T47D (cell line): ENCODE measurements around the gene CAMK2G.
A peak's percentile ranks its signal among the peaks of the same experiment; 100 is the strongest.
"Not testable (repeated sequence)": the region's sequence is repeated elsewhere in the genome, so short reads cannot be mapped to it uniquely, and the experiment has no call there.

Experiments used
- DNase-seq, 2 experiments: peaks; one replicate each; pipeline versions ENCODE4 v3.0.0 to v3.0.0-alpha.2; 2011 to 2012; ENCODE audit warnings: low read depth in 1 of 2, low spot score in 1 of 2
- JUND ChIP-seq: IDR thresholded peaks from 2 replicates; pipeline ENCODE4 v1.6.1; 2012; ENCODE audit warnings: low read depth
- in situ Hi-C: cut with HindIII; loops from 2 replicates; pipeline ENCODE4 v1.10.0; 2016; ENCODE audit warnings: low sequenced_read_pairs, low pct_unique_long_range_greater_than_20kb

The CAMK2G gene

DNA sequence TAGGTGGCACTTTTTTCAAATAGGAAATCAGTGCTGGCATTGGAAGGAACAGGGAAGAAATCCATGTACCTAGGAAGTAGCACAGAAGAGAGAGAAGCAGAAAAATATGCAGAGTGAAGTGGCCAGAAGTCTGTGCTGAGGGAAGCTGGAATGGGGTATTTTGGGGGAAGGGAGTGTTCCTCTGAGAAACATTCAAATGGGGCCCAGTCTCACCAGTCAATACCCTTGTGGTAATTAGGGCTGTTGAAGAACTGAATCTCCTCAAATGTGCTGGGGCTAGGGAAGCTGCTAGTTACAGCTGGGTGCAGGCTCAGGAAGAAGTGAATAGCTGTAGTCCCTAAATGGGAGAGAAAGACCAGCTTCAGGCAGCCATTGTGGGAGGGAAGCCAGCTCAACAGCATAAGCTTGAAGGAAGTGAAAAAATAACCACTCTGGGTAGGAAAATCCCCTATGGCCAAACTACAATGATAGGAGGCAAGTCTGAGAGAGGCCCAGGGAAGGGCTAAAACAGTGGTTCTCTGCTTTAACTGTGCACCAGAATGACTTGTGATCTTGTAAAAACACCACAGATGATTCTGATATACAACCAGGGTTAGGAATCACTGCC, 70.6 kb downstream of the CAMK2G start:
- in situ Hi-C loops: no loop called here
- DNase-seq: no peak
- no peak for TF ChIP-seq JUND

DNA sequence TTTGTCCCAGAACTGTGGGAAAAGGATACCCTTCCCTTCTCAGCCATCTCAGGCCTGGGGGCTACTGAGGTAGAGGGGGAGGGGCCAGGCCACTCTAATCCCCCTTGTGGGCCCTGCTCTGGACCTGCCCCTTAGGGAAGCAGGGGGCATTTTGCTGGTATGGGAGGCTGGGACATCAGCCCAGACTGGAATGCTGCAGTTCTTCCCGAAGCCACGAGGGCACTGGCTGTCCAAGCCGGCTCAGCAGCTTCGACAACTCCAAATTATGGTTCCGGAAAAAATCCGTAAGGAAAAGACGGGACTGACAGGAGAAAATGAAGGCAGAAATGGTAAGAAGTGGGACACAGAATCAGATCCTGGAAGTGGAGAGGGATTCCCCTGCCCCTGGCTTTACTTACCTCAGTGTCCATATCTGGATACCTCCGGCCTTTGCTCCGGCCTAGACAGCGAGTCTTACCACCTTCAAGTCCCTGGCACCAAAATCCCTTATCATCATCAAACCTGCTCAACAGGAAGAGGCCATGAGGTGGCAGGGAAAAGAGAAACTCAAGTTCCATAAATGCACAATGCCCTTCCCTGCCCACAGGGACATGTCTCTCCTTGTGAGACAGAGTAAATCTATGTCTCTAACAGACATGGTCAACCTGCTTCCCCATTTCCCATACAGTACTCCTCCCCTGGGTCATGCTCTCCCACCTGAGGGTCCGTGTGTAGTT, 71.9 kb downstream of the CAMK2G start:
- in situ Hi-C loops: no loop called here
- peak in 1 of 2 experiments; percentile 36 for DNase-seq
- no peak for TF ChIP-seq JUND

DNA sequence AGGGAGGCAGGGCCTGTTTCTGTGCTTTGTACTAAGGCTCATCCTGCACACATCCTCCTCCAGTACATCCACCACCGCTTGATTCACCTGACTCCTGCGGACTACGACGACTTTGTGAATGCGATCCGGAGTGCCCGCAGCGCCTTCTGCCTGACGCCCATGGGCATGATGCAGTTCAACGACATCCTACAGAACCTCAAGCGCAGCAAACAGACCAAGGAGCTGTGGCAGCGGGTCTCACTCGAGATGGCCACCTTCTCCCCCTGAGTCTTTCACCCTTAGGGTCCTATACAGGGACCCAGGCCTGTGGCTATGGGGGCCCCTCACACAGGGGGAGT, 73.1 kb downstream of the CAMK2G start:
- no peak for TF ChIP-seq JUND
- DNase-seq: no peak
- in situ Hi-C loops: no loop called here

DNA sequence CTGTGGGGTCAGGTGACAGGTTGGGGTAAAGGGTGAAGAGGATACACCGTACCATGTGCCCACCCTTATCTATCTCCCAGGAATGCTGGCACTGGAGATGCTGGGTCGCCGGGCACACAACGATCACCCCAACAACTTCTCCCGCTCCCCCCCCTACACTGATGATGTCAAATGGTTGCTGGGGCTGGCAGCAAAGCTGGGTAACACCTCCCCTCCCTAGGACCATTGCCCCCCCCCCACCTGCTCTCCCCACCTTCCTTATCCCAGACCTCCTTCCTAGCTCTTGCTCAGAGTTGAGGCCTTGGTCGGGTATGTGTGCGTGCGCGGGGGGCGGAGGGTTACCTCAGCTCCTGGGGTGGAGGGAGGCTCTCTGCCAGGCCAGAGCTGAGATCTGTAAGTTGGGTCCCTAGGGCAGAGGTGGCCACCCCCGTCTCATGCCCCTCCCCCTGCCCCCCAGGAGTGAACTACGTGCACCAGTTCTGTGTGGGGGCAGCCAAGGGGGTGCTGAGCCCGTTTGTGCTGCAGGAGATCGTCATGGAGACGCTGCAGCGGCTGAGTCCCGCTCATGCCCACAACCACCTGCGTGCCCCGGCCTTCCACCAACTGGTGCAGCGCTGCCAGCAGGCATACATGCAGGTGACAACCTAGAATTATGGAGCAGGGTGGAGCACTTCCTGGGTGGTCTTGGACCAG, 73.6 kb downstream of the CAMK2G start:
- TF ChIP-seq JUND: no peak
- in situ Hi-C loops: no loop called here
- DNase-seq: no peak

DNA sequence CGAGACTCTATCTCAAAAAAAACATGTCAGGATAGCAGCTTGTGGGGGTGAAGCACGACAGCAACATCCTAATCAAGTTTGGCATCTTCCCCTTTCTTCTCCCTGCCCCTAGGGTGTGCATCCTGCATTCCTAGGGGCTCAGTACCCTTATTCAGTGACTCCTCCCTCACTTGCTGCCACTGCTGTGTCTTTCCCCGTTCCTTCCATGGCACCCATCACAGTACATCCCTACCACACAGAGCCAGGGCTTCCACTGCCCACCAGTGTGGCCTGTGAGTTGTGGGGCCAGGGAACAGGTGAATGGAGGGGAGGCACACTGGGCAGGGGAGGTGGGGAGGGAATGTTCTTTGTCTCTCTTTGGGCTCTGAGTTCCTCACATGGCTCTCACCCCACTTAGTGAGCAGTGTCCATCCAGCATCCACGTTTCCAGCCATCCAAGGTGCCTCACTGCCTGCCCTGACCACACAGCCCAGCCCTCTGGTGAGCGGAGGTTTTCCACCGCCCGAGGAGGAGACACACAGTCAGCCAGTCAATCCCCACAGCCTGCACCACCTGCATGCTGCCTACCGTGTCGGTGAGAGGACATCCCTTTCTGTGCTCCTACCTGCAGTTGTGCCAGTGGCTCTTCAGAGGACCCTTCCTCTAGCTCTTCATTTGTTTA, 74.3 kb downstream of the CAMK2G start:
- no peak for DNase-seq
- in situ Hi-C loops: no loop called here
- TF ChIP-seq JUND: no peak

DNA sequence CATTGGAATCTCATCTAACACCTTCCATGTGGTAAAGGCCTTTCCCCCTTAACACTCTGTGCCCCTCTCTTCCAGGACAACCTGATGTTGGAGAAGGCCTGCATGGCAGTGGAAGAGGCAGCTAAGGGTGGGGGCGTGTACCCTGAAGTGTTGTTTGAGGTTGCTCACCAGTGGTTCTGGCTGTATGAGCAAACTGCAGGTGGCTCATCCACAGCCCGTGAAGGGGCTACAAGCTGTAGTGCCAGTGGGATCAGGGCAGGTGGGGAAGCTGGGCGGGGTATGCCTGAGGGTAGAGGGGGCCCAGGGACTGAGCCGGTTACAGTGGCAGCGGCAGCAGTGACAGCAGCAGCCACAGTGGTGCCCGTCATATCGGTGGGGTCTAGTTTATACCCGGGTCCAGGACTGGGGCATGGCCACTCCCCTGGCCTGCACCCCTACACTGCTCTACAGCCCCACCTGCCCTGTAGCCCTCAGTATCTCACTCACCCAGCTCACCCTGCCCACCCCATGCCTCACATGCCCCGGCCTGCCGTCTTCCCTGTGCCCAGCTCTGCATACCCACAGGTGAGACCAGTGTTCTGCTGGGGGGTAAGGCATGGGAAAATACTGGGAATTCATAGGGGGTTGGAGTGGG, 75.3 kb downstream of the CAMK2G start:
- no peak for TF ChIP-seq JUND
- in situ Hi-C loops: no loop called here
- DNase-seq: no peak

DNA sequence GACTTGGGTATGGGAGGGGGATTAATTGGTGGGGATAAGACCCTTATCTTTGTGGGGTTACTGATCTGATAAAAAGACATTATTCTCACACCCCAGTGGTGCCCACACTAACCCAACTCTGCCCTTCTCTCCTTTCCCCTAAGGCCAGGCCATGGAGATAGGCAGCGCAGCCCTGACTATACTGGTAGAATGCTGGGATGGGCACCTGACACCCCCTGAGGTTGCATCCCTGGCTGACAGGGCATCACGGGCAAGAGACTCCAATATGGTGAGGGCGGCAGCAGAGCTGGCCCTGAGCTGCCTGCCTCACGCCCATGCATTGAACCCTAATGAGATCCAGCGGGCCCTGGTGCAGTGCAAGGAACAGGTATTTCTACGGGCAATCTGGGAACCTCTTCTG, 76.3 kb downstream of the CAMK2G start:
- no peak for TF ChIP-seq JUND
- no peak for DNase-seq
- in situ Hi-C loops: no loop called here

DNA sequence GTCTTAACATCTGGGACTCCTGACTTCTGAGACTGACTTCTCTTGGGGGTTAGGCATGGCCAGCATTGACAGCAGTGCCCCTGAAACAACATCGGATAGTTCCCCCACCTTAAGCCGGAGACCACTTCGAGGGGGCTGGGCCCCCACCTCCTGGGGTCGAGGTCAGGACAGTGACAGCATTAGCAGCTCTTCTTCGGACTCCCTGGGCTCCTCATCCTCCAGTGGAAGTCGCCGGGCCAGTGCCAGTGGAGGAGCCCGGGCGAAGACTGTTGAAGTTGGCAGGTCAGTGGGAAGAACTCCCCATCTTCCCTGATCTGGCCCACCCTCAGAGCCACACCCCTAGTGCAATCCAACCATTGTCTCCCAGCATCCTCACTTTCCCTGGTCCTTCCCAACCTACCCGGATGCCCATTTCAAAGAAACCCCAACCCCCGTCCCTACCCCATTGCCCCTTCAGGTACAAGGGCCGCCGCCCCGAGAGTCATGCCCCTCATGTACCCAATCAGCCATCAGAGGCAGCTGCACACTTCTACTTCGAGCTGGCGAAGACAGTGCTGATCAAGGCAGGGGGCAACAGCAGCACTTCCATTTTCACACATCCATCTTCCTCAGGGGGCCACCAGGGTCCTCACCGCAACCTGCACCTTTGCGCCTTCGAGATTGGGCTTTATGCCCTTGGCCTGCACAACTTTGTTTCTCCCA, 76.9 kb downstream of the CAMK2G start:
- no peak for DNase-seq
- in situ Hi-C loops: no loop called here
- no peak for TF ChIP-seq JUND

DNA sequence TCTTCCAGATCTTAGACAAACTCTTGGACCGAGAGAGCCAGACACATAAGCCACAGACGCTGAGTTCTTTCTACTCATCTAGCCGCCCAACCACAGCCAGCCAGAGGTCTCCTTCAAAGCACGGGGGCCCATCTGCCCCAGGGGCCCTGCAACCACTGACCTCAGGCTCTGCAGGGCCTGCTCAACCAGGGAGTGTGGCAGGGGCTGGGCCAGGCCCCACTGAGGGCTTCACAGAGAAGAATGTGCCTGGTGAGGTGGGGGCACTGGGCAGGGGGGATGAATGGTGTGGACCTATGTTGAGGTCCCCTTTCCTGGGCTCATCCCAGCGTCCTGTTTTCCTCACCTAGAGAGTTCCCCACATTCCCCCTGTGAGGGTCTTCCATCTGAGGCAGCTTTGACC, 77.6 kb downstream of the CAMK2G start:
- no peak for DNase-seq
- no peak for TF ChIP-seq JUND
- in situ Hi-C loops: no loop called here

DNA sequence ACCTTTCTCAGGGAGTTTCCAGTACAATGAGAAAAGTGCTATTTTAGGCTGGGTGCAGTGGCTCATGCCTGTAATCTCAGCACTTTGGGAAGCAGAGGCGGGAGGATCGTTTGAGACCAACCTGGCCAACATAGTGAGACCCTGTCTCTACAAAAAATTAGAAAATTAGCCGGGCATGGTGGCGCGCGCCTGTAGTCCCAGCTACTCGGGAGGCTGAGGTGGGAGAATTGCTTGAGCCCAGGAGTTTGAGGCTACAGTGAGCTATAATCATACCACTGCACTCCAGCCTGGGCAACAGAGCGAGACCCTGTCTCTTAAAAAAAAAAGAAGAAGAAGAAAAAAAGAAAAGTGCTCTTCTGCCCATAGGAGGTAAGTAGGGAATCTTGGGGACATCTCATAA, 78.3 kb downstream of the CAMK2G start:
- DNase-seq, in situ Hi-C loops: not testable (repeated sequence)

DNA sequence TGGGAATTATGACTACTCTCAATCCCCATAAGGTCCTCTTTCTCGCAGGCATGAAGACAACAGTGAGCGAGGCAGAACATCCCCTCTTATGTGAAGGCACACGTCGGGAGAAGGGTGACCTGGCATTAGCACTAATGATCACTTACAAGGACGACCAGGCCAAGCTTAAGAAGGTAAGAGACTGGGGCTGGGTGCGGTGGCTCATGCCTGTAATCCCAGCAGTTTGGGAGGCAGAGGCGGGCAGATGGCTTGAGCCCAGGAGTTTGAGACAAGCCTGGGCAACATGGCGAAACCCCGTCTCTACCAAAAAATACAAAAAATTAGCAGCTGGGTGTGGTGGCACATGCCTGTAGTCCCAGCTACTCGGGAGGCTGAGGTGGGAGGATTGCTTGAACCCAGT, 78.9 kb downstream of the CAMK2G start:
- DNase-seq, in situ Hi-C loops: not testable (repeated sequence)

DNA sequence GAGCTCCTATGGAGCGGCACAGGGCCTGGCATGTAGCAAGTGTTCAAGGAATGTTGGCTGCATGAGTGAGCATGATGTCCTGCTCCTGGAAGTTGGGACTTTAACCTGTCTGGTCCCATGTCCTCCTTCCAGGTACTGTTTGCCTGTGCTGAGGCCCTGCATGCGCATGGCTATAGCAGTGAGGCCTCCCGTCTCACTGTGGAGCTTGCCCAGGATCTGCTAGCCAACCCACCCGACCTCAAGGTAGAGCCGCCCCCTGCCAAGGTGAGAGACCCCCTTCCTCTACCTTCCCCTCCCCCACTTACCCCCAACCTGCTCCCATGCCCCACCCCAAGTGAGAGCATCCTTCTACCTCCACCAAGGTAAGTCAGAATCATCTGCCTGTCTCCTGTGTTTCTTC, 80.9 kb downstream of the CAMK2G start:
- TF ChIP-seq JUND: no peak
- no peak for DNase-seq
- in situ Hi-C loops: no loop called here
